BLaER1 treated with 17β-estradiol and CSF1 and Interleukin-3, amounts not matched to agents 10 nM and 100 nM (cell line): ENCODE measurements around the gene RNF187.

Experiments used
- H3K27ac ChIP-seq, 11 experiments: shearing (Covaris generic); formaldehyde crosslinking; 2 replicates each; pipeline ENCODE4 v1.8.1; 2022
- H3K27me3 ChIP-seq, 11 experiments: shearing (Covaris generic); formaldehyde crosslinking; 2 replicates each; pipeline ENCODE4 v1.8.1; 2022
- H3K36me3 ChIP-seq, 11 experiments: shearing (Covaris generic); formaldehyde crosslinking; 2 replicates each; pipeline ENCODE4 v1.8.1; 2022
- H3K4me1 ChIP-seq, 10 experiments: shearing (Covaris generic); formaldehyde crosslinking; 2 replicates each; pipeline ENCODE4 v1.8.1; 2022
- H3K4me2 ChIP-seq, 11 experiments: shearing (Covaris generic); formaldehyde crosslinking; 2 replicates each; pipeline ENCODE4 v1.8.1; 2022
- H3K4me3 ChIP-seq, 10 experiments: shearing (Covaris generic); formaldehyde crosslinking; 2 replicates each; pipeline ENCODE4 v1.8.1; 2022
- H3K9ac ChIP-seq, 11 experiments: shearing (Covaris generic); formaldehyde crosslinking; 2 replicates each; pipeline ENCODE4 v1.8.1; 2022
- H3K9me3 ChIP-seq, 11 experiments: shearing (Covaris generic); formaldehyde crosslinking; replicated peaks in 1 of 11; 2 replicates each; pipeline ENCODE4 v1.8.1; 2022
- H4K20me1 ChIP-seq, 11 experiments: shearing (Covaris generic); formaldehyde crosslinking; 2 replicates each; pipeline ENCODE4 v1.8.1; 2022
- Cebpa-rat ChIP-seq, 11 experiments: shearing (Covaris generic); IDR thresholded peaks; 2 replicates each; pipeline ENCODE4 v1.8.1; 2022

RNF187 gene

DNA sequence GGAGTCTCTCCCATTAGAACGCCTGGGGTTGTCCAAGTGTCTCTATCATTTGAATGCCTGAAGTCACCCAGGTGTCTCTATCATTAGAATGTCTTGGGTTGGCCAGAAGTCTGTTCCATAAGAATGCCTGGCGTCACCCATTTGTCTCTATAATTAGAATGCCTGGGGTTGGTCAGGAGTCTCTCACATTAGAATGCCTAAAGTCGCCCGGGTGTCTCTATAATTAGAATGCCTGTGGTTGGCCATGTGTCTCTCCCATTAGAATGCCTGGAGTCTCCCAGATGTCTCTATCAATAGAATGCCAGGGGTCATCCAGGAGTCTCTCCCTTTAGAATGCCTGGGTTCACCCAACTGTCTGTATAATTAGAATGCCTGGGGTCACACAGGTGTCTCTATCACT, 54.5 kb downstream of the RNF187 start:
- H3K9ac ChIP-seq: no peak overlapping the region
- H3K4me2 ChIP-seq: no peak overlapping the region
- TF ChIP-seq Cebpa-rat (IDR thresholded peaks at IDR 0.05): no peak
- H3K4me1 ChIP-seq: no peaks in the 10 kb centered on the region
- H3K4me3 ChIP-seq: no peak overlapping the region
- no peaks in the 10 kb centered on the region; a peak in 1 of 22 replicates for H4K20me1 ChIP-seq
- peaks cover 0 to 4% (median 0%) of the 10 kb centered on the region in 11 experiments; a peak in 1 of 22 replicates for H3K36me3 ChIP-seq
- peaks cover 17 to 28% (median 24%) of the 10 kb centered on the region in 11 experiments for H3K9me3 ChIP-seq
- H3K27ac ChIP-seq: no peak overlapping the region
- no peaks in the 10 kb centered on the region for H3K27me3 ChIP-seq

DNA sequence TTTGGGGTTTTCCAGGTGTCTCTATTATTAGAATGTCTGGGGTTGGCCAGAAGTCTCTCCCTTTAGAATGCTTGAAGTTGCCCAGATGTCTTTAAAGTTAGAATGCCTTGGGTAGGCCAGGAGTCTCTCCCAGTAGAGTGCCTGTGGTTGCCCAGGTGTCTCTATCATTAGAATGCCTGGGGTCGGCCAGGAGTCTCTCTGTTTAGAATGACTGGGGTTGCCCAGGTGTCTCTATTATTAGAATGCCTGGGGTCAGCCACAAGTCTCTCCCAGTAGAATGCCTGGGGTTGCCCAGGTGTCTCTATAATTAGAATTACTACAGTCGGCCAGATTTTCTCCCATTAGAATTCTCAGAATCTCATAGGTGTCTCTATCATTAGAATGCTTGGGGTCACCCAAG, 55.2 kb downstream of the RNF187 start:
- Histone ChIP-seq H3K27ac (no peak overlapping the region), H3K9ac (no peak overlapping the region), H3K4me2 (no peak overlapping the region), H3K36me3 (peaks cover 0 to 1% (median 0%) of the 10 kb centered on the region in 11 experiments; a peak in 1 of 22 replicates), H4K20me1 (no peaks in the 10 kb centered on the region; a peak in 1 of 22 replicates), H3K27me3 (no peaks in the 10 kb centered on the region), H3K4me1 (no peaks in the 10 kb centered on the region), H3K9me3 (peaks cover 11 to 22% (median 18%) of the 10 kb centered on the region in 11 experiments), H3K4me3 (no peak overlapping the region)
- no peak for TF ChIP-seq Cebpa-rat (IDR thresholded peaks at IDR 0.05)

DNA sequence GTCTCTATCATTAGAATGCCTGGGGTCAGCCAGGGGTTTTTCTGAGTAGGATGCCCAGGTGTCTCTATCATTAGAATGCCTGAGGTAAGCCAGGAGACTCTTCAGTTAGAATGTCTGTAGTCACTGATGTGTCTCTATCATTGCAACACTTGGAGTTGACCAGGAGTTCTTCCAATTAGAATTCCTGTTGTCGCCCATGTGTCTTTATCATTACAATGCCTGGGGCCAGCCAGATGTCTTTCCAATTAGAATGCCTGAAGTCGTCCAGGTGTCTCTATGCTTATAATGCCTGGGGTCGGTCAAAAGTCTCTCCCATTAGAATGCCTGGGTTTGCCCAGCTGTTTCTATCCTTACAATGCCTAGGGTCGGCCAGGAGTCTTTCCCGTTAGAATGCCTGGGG, 55.8 kb downstream of the RNF187 start:
- H3K4me3 ChIP-seq: no peak overlapping the region
- no peak for TF ChIP-seq Cebpa-rat (IDR thresholded peaks at IDR 0.05)
- no peaks in the 10 kb centered on the region; a peak in 1 of 22 replicates for H4K20me1 ChIP-seq
- peaks cover 5 to 16% (median 12%) of the 10 kb centered on the region in 11 experiments for H3K9me3 ChIP-seq
- no peak overlapping the region for H3K27ac ChIP-seq
- H3K4me2 ChIP-seq: no peak overlapping the region
- H3K9ac ChIP-seq: no peak overlapping the region
- H3K36me3 ChIP-seq: no peaks in the 10 kb centered on the region
- H3K27me3 ChIP-seq: no peaks in the 10 kb centered on the region
- H3K4me1 ChIP-seq: no peaks in the 10 kb centered on the region

DNA sequence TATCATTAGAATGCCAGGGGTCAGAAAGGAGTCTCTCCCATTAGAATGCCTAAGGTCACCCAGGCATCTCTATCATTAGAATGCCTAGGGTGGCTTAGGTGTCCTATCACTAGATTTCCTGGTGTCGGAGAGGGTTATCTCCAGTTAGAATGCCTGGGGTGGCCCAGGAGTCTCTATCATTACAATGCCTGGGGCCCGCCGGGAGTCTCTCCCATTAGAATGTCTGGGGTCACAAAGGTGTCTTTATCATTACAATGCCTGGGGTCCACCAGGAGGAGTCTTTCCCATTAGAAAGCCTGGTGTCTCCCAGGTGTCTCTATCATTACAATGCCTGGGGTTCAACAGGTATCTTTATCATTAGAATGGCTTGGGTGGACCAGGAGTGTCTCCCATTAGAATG, 56.2 kb downstream of the RNF187 start:
- Histone ChIP-seq H3K36me3 (no peaks in the 10 kb centered on the region), H3K4me1 (no peaks in the 10 kb centered on the region), H3K27ac (no peak overlapping the region), H3K27me3 (no peaks in the 10 kb centered on the region), H4K20me1 (no peaks in the 10 kb centered on the region; a peak in 1 of 22 replicates), H3K9ac (no peak overlapping the region), H3K4me2 (no peak overlapping the region), H3K4me3 (no peak overlapping the region), H3K9me3 (peaks cover under 1 to 12% (median 8%) of the 10 kb centered on the region in 11 experiments; a peak in 17 of 22 replicates)
- no peak for TF ChIP-seq Cebpa-rat (IDR thresholded peaks at IDR 0.05)

DNA sequence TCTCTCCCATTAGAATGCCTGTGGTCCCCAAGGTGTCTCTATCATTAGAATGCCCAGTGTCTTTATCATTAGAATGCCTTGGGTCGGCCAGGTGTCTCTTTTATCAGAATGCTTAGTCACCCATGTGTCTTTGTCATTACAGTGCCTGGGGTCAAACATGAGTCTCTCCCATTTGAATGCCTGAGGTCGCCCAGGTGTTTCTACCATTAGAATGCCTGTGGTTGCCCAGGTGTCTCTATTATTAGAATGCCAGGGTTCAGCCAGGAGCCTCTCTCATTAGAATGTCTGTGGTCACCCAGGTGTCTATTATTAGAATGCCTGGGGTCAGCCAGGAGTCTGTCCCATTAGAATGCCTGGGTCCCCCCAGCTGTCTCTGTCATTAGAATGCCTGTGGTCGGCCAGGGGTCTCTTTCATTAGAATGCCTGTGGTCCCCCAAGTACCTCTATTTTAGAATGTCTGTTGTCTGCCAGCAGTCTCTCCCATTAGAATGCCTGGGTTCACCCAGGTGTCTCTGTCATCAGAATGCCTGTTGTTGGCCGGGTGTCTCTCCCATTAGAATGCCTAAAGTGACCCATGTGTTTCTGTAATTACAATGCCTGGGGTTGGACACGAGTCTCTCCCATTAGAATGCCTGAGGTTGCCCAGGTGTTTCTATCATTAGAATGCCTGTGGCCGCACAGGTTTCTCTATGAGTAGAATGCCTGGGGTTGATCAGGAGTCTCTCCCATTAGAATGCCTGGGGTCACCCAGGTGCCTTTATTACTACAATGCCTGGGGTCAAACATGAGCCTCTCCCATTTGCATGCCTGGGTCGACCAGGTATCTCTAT, 57.1 kb downstream of the RNF187 start:
- Histone ChIP-seq H3K36me3 (no peaks in the 10 kb centered on the region), H3K4me1 (no peaks in the 10 kb centered on the region), H3K27ac (no peak overlapping the region), H3K9ac (no peak overlapping the region), H4K20me1 (no peaks in the 10 kb centered on the region; a peak in 1 of 22 replicates), H3K4me3 (no peak overlapping the region), H3K9me3 (peaks cover 0 to 3% (median 0%) of the 10 kb centered on the region in 11 experiments; a peak in 5 of 22 replicates), H3K4me2 (no peak overlapping the region), H3K27me3 (no peaks in the 10 kb centered on the region)
- no peak for TF ChIP-seq Cebpa-rat (IDR thresholded peaks at IDR 0.05)

DNA sequence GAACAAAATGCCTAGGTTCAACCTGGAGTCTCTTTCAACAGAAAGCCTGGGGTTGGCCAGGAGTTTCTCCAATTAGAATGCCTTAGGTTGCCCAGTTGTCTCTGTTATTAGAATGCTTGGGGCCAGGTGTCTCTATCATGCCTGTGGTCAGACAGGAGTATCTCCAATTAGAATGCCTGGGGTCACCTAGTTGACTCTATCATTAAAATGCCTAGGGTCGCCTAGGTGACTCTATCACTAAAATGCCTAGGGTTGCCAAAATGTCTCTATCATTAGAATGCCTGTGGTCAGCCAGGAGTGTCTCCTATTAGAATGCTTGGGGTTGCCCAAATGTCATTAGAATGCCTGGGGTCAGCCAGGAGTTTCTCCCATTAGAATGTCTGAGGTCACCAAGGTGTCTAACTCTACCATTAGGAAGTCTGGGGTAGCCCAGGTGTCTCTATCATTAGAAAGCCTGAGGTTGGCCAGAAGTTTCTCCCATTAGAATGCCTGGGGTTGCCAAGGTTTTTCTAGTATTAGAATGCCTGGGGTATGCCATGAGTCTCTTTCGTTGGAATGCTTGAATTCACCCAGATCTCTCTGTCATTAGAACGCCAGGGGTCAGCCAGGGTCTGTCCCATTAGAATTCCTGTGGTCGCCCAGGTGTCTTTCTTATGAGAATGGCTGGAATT, 57.9 kb downstream of the RNF187 start:
- Histone ChIP-seq H3K4me2 (no peak overlapping the region), H3K36me3 (no peaks in the 10 kb centered on the region), H4K20me1 (no peaks in the 10 kb centered on the region; a peak in 1 of 22 replicates), H3K4me1 (no peaks in the 10 kb centered on the region), H3K27ac (no peak overlapping the region), H3K9me3 (no peaks in the 10 kb centered on the region), H3K4me3 (no peak overlapping the region), H3K27me3 (no peaks in the 10 kb centered on the region), H3K9ac (no peak overlapping the region)
- no peak for TF ChIP-seq Cebpa-rat (IDR thresholded peaks at IDR 0.05)
